ENCODE results near the gene UBASH3B.

The UBASH3B gene

GRCh38 chr11:122682464-122682863 lies 26.9 kb downstream of the UBASH3B start:
- TF ChIP-seq TAF1 (IDR thresholded peaks at IDR 0.05; ENCODE audit: borderline replicate concordance, insufficient read depth, low read length) = no peak
- no peak for TF ChIP-seq FOXP2 (optimal IDR thresholded peaks at IDR 0.05; ENCODE audit: borderline replicate concordance, extremely low read depth, extremely low read length, insufficient read depth)
- no peak for TF ChIP-seq REST (IDR thresholded peaks at IDR 0.05; ENCODE audit: insufficient read depth in 1 of 2, low read depth in 2 of 2, low read length in 2 of 2)
- no peak for TF ChIP-seq SIN3A (IDR thresholded peaks at IDR 0.05; ENCODE audit: borderline replicate concordance, insufficient read depth, low read length)
- no peak for TF ChIP-seq POLR2AphosphoS5 (IDR thresholded peaks at IDR 0.05; ENCODE audit: low read depth, low read length)

GRCh38 chr11:122685041-122685440 lies 29.5 kb downstream of the UBASH3B start:
- TF ChIP-seq POLR2AphosphoS5 (IDR thresholded peaks at IDR 0.05; ENCODE audit: low read depth, low read length) (no peak), SIN3A (IDR thresholded peaks at IDR 0.05; ENCODE audit: borderline replicate concordance, insufficient read depth, low read length) (no peak), FOXP2 (optimal IDR thresholded peaks at IDR 0.05; ENCODE audit: borderline replicate concordance, extremely low read depth, extremely low read length, insufficient read depth) (no peak)

GRCh38 chr11:122686111-122686510 lies 30.6 kb downstream of the UBASH3B start:
- TF ChIP-seq REST (IDR thresholded peaks at IDR 0.05; ENCODE audit: insufficient read depth in 1 of 2, low read depth in 2 of 2, low read length in 2 of 2) (no peak), FOXP2 (optimal IDR thresholded peaks at IDR 0.05; ENCODE audit: borderline replicate concordance, extremely low read depth, extremely low read length, insufficient read depth) (no peak), SIN3A (IDR thresholded peaks at IDR 0.05; ENCODE audit: borderline replicate concordance, insufficient read depth, low read length) (no peak), POLR2AphosphoS5 (IDR thresholded peaks at IDR 0.05; ENCODE audit: low read depth, low read length) (no peak), TAF1 (IDR thresholded peaks at IDR 0.05; ENCODE audit: borderline replicate concordance, insufficient read depth, low read length) (no peak)

GRCh38 chr11:122690384-122690783 lies 34.9 kb downstream of the UBASH3B start:
- no peak for TF ChIP-seq REST (IDR thresholded peaks at IDR 0.05; ENCODE audit: insufficient read depth in 1 of 2, low read depth in 2 of 2, low read length in 2 of 2)
- TF ChIP-seq SIN3A (IDR thresholded peaks at IDR 0.05; ENCODE audit: borderline replicate concordance, insufficient read depth, low read length) = no peak

- TF ChIP-seq FOXP2 (optimal IDR thresholded peaks at IDR 0.05; ENCODE audit: borderline replicate concordance, extremely low read depth, extremely low read length, insufficient read depth) (no peak), TAF1 (IDR thresholded peaks at IDR 0.05; ENCODE audit: borderline replicate concordance, insufficient read depth, low read length) (no peak), SIN3A (IDR thresholded peaks at IDR 0.05; ENCODE audit: borderline replicate concordance, insufficient read depth, low read length) (no peak; the same call in 1 of the 2 replicates), POLR2AphosphoS5 (IDR thresholded peaks at IDR 0.05; ENCODE audit: low read depth, low read length) (no peak), REST (IDR thresholded peaks at IDR 0.05; ENCODE audit: insufficient read depth in 1 of 2, low read depth in 2 of 2, low read length in 2 of 2) (no peak)
Measured at GRCh38 chr11:122690801-122691548, 35.5 kb downstream of the UBASH3B start.

Data from PFSK-1 (cell line).